Amniotic stem cell (primary cell): ENCODE data around the gene CELF4.

Experiments
- DNase-seq: peaks from one replicate; lab custom pipeline; 2025; lab: John Stamatoyannopoulos, UW

CELF4 gene

GRCh38 chr18:37316468-37316867 lies 249.1 kb downstream of the CELF4 start:
- no peak for DNase-seq

DNA sequence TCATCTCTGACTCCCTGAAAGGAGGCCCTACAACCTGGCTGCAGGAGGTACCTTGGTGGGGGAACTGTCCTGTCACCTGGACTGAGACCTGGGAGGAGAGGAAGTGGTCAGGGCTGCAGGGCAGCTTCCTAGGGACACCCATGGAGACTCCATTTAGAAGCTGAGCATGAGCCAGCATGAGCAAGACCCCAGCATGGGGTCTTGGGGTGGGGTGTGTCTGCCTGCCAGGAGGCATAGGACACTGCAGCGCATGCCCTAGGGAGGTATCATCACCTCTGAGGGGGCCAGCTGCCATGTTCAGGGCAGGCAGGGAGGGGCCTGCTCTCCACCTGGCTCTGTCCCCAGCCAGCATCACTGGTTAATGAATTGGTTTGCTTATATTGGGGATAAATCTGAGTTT lies 249.7 kb downstream of the CELF4 start:
- DNase-seq = no peak

DNA sequence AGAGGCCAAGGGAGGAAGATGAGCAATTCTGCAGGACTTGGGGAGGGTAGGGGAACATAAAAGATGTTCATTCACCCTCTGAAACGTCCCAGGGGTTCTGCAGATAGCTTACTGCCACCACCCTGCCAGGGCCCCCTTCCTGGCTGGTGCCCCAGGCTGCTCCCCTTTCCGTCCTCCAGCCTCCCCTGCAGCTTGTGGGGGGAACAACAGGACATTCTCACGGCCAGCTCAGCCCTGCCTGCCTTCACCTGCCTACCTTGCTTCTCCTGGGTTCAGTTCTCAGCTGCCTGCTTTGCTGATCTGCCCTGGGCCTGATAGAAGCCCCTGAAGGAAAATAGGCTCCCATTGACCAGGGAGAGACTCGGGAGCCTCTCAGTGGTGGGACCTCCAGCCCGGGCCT lies 251.1 kb downstream of the CELF4 start:
- DNase-seq = no peak

- DNase-seq = no peak
Measured at GRCh38 chr18:37313624-37314023, 252.0 kb downstream of the CELF4 start.

DNA sequence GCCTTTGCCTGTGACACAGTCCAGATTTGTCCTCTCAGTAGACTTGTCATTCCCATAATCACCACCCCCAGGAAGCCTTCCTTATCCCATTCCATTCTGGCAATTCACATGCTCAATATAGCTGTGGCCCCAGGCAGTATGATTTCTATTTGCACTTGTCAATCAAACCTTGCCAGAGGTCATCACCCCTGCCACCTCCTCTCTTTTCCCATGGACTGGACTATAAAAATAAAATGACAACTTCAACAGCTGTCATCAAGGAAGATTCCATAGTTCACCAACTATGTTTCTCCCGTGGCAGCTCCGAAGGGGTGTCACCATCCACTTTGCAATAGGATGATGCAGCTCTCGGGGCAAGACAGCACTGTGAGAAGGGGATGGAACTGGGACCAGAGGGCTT lies 255.7 kb downstream of the CELF4 start:
- DNase-seq = no peak

- DNase-seq = no peak
Measured at GRCh38 chr18:37309059-37309458, 256.5 kb downstream of the CELF4 start.

DNA sequence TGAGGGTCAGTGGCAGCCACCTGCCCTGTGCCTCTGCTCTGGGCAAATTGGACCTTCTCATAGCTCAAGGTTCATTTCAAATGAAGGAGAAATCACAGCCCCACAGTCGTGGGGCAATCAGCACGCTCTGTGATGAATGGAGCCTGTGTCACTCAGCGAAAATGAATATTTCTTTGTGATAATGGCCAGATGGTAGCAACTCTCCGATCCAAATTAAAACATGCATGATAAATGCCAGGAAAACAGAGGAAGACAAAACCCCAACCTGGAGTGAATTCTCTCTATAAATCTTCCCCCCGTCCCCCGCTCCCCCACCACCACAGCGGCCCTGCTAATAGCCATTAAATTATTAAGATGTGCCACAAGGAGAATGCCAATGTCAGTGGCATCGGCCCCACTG lies 258.4 kb downstream of the CELF4 start:
- DNase-seq = no peak

DNA sequence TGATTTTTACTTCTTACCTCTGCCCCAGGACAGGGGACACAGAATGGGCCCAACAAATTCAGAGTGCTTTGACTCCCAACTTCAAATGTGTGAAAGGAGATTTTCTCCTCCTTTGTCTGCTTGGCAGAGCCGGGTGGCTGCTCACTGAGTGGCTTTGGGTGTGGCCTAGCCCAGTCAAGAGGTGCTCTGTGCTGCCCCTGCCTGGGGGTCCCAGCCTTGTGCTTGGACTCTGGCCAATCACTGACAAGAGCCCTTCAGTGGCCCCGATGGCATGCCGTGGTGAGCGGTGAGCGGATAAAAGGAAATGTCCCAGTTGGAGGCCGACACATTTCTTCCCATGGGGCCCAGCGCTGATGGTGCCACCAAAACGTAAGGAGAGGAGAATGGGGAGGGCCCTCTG lies 259.2 kb downstream of the CELF4 start:
- no peak for DNase-seq

DNA sequence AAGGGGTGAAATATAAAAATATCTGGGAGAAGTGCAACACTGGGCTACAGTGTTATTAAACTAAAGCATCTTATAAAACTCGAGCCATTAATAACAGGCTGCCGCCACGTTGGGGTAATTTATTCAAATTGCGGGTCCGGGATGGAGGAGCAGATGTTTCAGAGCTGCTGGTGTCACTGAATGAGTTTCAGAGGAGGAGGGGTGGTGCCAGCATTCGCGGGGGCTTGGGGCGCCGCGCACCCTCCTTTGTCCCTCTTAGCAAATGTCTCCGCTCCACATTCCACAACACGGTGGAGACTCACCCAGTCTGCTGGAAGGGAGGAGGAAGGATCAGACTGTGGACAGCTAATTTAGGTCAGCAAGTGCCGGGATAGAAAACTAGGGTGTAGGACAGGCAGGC lies 260.5 kb downstream of the CELF4 start:
- no peak for DNase-seq

DNA sequence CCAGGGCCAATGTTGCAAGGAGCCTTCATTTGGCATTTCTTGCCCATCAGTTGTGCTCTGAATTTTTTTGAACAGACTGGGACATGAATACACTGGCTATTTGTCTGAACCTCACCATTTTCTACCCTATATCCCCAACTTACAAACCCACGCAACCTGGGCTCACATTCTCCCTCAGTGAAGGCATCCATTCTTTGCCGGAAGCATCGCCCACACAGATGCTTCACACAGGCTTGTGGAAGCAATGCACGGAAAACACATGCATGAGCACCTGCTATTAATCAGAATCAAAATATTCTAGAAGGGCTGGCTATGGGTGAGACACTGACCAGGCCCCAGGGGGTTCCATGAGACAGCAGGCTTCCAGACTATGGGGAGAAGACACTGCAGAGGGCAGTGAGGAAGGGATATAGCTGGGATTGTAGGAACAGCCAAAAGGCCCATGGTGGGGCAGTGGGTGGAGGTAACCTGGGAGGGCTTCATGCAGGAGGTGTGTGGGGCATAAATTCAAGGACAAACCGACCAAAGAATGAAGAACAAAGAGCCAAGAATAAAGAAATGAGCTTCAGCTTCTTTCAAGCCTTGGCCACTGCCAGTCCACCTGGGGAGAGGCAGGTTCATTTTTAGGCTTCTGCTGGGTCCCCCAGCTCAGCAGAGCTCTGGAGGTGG lies 261.5 kb downstream of the CELF4 start:
- DNase-seq = no peak

GRCh38 chr18:37303009-37303408 lies 262.6 kb downstream of the CELF4 start:
- DNase-seq = no peak

DNA sequence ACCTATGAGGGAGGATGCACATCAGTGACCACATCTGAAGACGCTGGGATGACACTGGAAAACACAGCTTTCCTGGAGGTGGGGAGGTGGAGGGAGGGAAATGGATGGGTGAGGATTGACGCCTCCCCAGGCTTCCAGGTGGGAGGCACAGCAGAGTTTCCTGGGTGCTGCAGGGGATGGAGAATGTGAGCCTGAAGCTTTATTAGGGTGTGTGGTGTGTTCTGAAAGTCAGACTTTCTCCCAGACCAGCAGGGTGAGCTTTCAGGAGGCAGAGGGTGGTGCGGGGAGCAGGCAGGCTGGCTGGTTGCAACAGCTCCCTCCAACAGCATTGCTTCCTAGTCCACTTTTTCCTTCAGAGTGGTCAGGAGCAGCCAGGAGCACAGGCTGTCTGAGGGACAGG lies 263.1 kb downstream of the CELF4 start:
- no peak for DNase-seq

GRCh38 chr18:37299471-37300304 lies 265.9 kb downstream of the CELF4 start:
- peak; percentile 89 for DNase-seq

DNA sequence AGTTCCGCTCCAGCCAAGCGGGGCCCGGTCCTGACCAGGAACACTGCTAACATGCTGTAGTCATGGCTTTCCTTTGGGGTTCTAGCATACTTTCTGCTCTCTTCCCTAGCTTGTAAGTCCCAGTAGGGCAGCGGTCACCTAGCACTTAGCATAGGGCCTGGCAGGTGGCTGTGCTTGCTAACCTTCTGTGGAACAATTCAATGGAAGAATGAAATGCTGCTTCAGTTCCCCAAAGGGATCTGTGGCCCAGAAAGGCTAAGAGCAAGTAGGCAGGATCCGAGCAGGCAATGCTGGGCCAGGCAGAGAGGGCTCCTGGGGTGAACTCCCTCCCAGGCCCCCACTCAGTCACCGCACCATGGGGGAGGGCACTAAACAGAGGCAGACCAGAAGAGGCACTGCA lies 266.8 kb downstream of the CELF4 start:
- no peak for DNase-seq

DNA sequence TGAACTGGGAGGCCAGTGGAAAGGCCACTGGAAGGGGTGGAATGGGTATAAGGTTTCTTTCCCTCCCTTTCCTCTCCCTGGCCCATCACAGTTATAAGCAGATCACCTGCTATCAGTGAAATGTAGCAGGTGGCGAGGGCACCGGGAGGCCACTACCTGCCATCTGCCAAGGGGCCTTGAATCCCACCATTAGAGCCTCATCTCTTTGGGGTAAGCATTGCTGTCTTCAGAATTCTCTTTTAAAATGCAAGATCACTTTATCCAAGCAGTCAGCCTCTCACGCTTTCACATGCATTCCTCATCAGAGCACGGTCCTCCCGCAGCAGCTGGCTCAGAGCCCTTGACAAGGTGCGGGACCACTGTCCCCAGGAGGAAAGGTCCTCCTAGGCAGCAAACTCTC lies 268.5 kb downstream of the CELF4 start:
- no peak for DNase-seq

DNA sequence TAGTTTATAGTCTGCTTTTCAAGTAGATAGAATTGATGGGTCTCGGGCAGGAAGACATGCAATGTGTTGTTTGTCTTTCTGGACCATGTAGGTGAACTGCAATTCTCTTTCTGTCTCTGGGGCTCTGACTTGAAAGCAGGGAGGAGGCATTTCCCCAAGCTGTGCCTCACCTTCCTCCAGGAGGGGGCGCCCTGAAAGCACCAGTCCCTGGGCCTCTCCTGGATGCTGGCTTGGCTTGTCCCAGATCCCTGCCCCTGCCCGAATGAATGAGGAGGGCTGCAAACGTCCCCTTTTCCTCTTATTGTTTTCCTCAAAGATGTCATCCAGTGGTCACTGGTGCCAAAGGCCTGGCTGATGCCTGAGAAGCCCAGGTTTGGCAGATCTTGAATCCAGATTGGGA lies 270.6 kb downstream of the CELF4 start:
- no peak for DNase-seq

GRCh38 chr18:37293359-37293758 lies 272.2 kb downstream of the CELF4 start:
- DNase-seq = no peak

DNA sequence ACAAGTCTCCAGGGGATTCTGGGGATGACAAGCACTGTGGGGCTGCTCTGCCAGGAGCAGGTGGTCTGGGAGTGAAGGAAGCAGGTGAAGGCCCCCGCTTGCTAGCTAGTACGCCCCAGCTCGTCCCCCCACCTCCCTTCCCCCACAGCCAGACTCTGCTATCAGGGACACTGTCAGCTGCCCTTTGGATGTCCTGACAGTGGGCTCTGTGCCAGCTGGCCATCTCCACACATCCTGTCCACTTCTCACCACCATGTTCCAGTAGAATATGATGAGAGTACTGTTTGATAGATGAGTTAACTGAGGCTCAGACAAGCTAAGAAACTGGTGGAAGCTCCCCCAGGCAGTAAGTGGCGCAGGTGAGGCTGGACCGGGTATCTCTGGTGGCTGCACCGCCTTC lies 276.2 kb downstream of the CELF4 start:
- DNase-seq = no peak

- no peak for DNase-seq
Measured at GRCh38 chr18:37287601-37288000, 278.0 kb downstream of the CELF4 start.

DNA sequence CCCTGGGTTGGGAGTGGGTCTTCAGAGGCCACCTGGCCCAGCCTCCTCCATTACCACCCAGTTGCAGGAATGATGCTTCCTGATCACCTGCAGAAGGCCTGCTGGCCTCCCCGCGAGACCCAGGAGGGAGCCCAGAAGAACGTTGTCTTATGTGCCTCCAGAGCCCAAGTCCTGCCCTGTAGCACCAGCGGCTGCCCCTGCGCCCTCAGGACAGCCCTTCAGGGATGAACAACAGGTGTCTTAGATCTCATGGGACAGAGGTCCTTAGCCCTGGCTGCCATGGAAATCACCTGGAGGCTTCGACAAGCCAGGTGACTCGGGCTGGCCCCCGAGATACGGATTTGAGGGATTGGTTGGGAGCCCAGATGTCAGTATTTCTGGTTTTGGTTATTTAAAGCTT lies 278.8 kb downstream of the CELF4 start:
- no peak for DNase-seq

DNA sequence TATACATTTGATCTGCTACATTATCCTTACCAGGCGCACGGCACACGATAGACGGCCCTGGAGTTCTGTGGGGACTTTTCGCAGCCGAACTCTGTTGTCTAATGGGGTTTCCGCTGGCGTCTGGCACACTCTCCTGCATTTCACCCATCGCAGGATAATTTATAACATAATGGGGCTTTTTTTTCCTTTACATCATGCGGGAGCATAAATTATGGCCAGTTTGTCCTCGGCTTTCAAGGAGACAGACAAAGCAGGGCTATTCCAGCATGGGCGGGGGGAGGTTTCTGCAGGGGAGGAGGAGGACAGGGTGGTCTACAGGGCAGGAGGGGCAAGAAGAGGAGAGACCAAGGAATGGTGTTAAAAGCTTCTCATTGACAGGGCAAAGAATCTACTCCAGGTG lies 279.8 kb downstream of the CELF4 start:
- DNase-seq = no peak

GRCh38 chr18:37284260-37284659 lies 281.3 kb downstream of the CELF4 start:
- no peak for DNase-seq

DNA sequence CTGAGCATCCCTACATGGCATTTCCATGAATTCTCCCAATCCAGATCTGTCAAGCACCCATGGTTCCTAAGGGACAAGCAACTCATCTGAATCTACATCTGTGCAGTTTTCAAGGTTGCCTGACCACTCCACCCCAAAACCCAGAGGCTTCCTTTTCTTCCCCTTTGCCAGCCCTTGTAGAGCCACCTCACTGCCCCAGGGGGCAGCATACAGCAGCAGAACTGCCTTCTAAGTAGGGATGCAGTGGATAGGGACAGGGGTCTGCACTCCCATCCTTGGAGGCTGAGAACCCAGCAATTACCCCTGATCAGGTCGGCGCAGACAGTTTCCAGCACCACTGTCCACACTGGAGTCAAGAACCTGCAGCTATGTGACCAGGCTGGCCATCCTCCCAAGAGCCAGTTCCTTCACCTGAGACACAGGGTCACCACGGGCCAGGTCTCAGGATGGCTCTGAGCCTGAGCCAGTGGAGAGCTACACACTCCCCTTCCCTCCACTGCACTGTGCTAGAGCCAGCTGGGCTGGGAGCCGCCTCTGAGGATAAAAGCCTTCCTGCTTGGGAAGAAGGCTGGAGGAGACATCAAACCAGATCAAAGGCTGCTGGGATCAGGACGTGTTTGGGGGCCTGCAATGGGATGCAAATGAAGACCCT lies 283.1 kb downstream of the CELF4 start:
- DNase-seq = no peak
